OCI-LY7 (cell line): Measurements from ENCODE around the gene UROD. TPM values are rescaled to one million over a fixed set of nuclear protein-coding genes. Genes with fewer than 3 reads are reported as not detected.

ENCODE experiments used
- BruUV-seq: library from RNA; stranded (reverse); fragments of 400-500 nt; replicated peaks from 2 replicates; lab custom pipeline; 2021; lab: Mats Ljungman, UMichigan
- CTCF ChIA-PET: fragments of 300-600 bp; sonication (Branson Sonifier 250); formaldehyde crosslinking; loops from one replicate; lab custom pipeline; 2022; ENCODE audit warnings: antibody characterized with exemption; ENCODE audit not compliant: unreplicated experiment; lab: Charles Lee
- POLR2A ChIA-PET: fragments of 300-600 bp; sonication (Branson Sonifier 250); formaldehyde crosslinking; loops from one replicate; lab custom pipeline; 2022; ENCODE audit warnings: antibody characterized with exemption; lab: Charles Lee
- DNase-seq: peaks from one replicate; pipeline ENCODE4 v3.0.0-alpha.2; 2015; ENCODE audit warnings: low spot score
- H2AFZ ChIP-seq: fragments of 200-600 bp; sonication (generic), shearing (Covaris generic); 2 replicates; pipeline ENCODE4 v1.6.1; 2014; ENCODE audit warnings: mild to moderate bottlenecking, antibody characterized with exemption, low read length, moderate library complexity
- H3K27ac ChIP-seq: fragments of 200-600 bp; sonication (generic); 2 replicates; pipeline ENCODE4 v1.5.1; 2014; ENCODE audit warnings: mixed run types, low read depth, mild to moderate bottlenecking, moderate library complexity, low read length, inconsistent platforms; ENCODE audit not compliant: poor library complexity, severe bottlenecking
- H3K36me3 ChIP-seq: fragments of 200-600 bp; sonication (generic); 2 replicates; pipeline ENCODE4 v1.6.1; 2014; ENCODE audit warnings: mild to moderate bottlenecking, antibody characterized with exemption, low read length, moderate library complexity, mixed read lengths; ENCODE audit not compliant: insufficient read depth
- H3K4me1 ChIP-seq: fragments of 200-600 bp; sonication (generic); 2 replicates; pipeline ENCODE4 v1.5.1; 2014; ENCODE audit warnings: mild to moderate bottlenecking, low read length; ENCODE audit not compliant: insufficient read depth, poor library complexity, severe bottlenecking
- H3K4me2 ChIP-seq: fragments of 200-600 bp; sonication (generic); 2 replicates; pipeline ENCODE4 v1.6.1; 2014; ENCODE audit warnings: mild to moderate bottlenecking, low read length
- H3K4me3 ChIP-seq: fragments of 200-600 bp; sonication (generic); 2 replicates; pipeline ENCODE4 v1.5.1; 2014; ENCODE audit warnings: mild to moderate bottlenecking, low read depth, low read length; ENCODE audit not compliant: poor library complexity, severe bottlenecking
- H3K79me2 ChIP-seq: fragments of 200-600 bp; sonication (generic); 2 replicates; pipeline ENCODE4 v1.6.1; 2016; ENCODE audit warnings: low read depth, mild to moderate bottlenecking, low read length, moderate library complexity, mixed read lengths; ENCODE audit not compliant: insufficient read depth
- H3K9me2 ChIP-seq: fragments of 200-600 bp; sonication (generic); 2 replicates; pipeline ENCODE4 v1.6.1; 2016; ENCODE audit warnings: mild to moderate bottlenecking, low read length, mixed read lengths; ENCODE audit not compliant: insufficient read depth
- H3K9me3 ChIP-seq: fragments of 200-600 bp; sonication (generic); 2 replicates; pipeline ENCODE4 v1.6.1; 2014; ENCODE audit warnings: mild to moderate bottlenecking, mixed run types, low read length, mixed read lengths
- H4K20me1 ChIP-seq: fragments of 200-600 bp; sonication (generic); 2 replicates; pipeline ENCODE4 v1.6.1; 2014; ENCODE audit warnings: mild to moderate bottlenecking, antibody characterized with exemption, low read length, moderate library complexity, mixed read lengths; ENCODE audit not compliant: insufficient read depth
- EZH2phosphoT487 ChIP-seq: fragments of 200-600 bp; sonication (generic); IDR thresholded peaks from 2 replicates; pipeline ENCODE4 v1.6.1; 2018; ENCODE audit warnings: low read depth, borderline replicate concordance, mild to moderate bottlenecking, mixed run types, antibody characterized with exemption, low read length, moderate library complexity, mixed read lengths
- intact Hi-C: fragments of 100-400 bp; cut with micrococcal nuclease; formaldehyde crosslinking; loops from one replicate; pipeline ENCODE4 v1.10.0; 2022; ENCODE audit not compliant: unreplicated experiment
- total RNA-seq, 2 experiments: library from RNA; depleted of rRNA in 1 of 2; stranded (reverse); fragments of >200 nt in 1 of 2; shearing (Covaris generic) in 1 of 2; gene quantifications; 2 replicates each; pipeline ENCODE4 v1.2.3, GENCODE V29; 2014 to 2022
- TF ChIP-seq, protein P1 (sequence below): fragments of 200-600 bp; sonication (generic); conservative IDR thresholded peaks from 2 replicates; pipeline ENCODE4 v1.5.1; 2014; ENCODE audit warnings: mild to moderate bottlenecking, antibody characterized with exemption, low read length, moderate library complexity, mixed read lengths

The UROD gene
- total RNA-seq, 2 experiments from 2014 or later: 61.6 to 73.5 TPM

DNA sequence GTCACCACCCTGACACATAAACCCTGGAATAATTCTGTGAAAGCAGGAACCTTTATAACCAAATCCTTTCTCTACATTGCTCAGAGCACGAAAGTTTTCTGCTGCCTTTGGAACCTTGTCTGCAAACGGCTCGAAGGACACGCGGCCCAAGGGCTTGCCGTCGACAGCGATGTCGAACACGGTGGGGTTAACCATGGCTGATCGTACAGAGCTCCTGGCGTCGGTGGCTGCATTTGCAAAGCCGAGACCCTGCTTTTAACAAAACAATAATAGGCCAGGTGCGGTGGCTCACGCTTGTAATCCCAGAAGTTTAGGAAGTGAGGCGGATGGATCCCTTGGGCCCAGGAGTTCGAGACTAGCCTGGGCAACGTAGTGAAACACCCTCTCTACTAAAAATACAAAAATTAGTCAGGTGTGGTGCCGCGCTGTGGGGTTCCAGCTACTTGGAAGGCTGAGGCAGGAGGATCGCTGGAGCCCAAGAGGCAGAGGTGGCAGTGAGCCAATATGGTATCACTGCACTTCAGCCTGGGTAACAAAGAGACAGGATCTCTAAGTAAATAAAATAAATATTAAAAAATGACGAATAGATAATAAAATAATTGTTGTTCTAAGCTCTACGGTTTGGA, 23.4 kb upstream of the UROD start:
- Histone ChIP-seq H3K79me2 (peaks cover 16% of the 10 kb centered on the region; the same call in 1 of the 2 replicates), H3K4me1 (peaks cover 11% of the 10 kb centered on the region), H3K27ac (no peak overlapping the region), H3K9me2 (no peaks in the 10 kb centered on the region), H3K4me2 (no peak overlapping the region), H3K9me3 (no peaks in the 10 kb centered on the region), H2AFZ (no peak overlapping the region), H3K36me3 (0 out of 2 replicates have a peak, but pooled peaks cover 2% of the 10 kb centered on the region), H4K20me1 (no peaks in the 10 kb centered on the region), H3K4me3 (no peak overlapping the region)
- no TSS peak for BruUV-seq
- intact Hi-C loops: loop anchor here (10.0 kb wide), 1 partner anchor 154 kb away; no protein-coding TSS in a partner anchor
- no peak for DNase-seq
- ChIA-PET CTCF (no interaction called here), POLR2A (interaction anchor here (0.6 to 2.1 kb wide), 5 partner anchors 22 to 315 kb away, joined by 3 to 4 read pairs (median 3); partner anchors contain the start of genes HECTD3 and TMEM53)
- TF ChIP-seq EZH2phosphoT487: no peak
- TF ChIP-seq, protein P1, sequence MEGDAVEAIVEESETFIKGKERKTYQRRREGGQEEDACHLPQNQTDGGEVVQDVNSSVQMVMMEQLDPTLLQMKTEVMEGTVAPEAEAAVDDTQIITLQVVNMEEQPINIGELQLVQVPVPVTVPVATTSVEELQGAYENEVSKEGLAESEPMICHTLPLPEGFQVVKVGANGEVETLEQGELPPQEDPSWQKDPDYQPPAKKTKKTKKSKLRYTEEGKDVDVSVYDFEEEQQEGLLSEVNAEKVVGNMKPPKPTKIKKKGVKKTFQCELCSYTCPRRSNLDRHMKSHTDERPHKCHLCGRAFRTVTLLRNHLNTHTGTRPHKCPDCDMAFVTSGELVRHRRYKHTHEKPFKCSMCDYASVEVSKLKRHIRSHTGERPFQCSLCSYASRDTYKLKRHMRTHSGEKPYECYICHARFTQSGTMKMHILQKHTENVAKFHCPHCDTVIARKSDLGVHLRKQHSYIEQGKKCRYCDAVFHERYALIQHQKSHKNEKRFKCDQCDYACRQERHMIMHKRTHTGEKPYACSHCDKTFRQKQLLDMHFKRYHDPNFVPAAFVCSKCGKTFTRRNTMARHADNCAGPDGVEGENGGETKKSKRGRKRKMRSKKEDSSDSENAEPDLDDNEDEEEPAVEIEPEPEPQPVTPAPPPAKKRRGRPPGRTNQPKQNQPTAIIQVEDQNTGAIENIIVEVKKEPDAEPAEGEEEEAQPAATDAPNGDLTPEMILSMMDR: no peak

DNA sequence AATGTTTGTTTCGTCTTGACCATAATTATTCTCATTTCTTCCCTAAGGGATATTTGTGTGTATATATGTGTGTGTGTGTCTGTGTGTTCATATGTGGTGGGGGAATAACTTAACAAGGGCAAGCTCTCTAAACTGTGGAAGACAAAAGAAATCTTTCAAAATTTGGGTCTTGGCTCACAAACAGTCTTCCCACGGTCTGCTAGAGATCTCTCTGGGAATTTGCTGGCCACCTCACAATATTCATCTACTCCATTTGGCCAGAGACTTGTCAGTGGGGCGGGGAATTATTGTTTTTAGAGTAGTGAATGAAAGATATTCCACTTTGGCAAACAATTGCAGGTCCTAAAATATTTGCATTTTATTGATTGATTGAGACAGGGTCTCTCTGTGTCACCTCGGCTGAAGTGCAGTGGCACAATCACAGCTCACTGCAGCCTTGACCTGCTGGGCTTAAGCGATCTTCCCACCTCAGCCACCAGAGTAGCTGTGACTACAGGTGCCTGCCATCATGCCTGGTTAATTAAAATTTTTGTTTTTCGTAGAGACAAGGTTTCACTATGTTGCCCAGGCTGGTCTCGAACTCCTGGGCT, 17.6 kb upstream of the UROD start:
- intact Hi-C loops: no loop called here
- H3K36me3 ChIP-seq: no peaks in the 10 kb centered on the region
- no peaks in the 10 kb centered on the region for H3K9me3 ChIP-seq
- H3K79me2 ChIP-seq: no peaks in the 10 kb centered on the region
- TF ChIP-seq EZH2phosphoT487: no peak
- TF ChIP-seq, protein P1: no peak
- CTCF ChIA-PET: no interaction called here
- no peak overlapping the region for H3K4me2 ChIP-seq
- no peaks in the 10 kb centered on the region for H3K9me2 ChIP-seq
- no TSS peak for BruUV-seq
- H3K4me3 ChIP-seq: no peak overlapping the region
- H2AFZ ChIP-seq: no peak overlapping the region
- H4K20me1 ChIP-seq: no peaks in the 10 kb centered on the region
- H3K4me1 ChIP-seq: no peaks in the 10 kb centered on the region
- DNase-seq: no peak
- POLR2A ChIA-PET: interaction anchor here (0.7 kb wide), 1 partner anchor 309 kb away, joined by 5 read pairs; no protein-coding TSS in a partner anchor
- H3K27ac ChIP-seq: no peak overlapping the region
